MV-4-11 (cell line): Measurements from ENCODE around the gene IRS1.
A peak's percentile ranks its signal among the peaks of the same experiment; 100 is the strongest.
"Not testable (repeated sequence)": the region's sequence is repeated elsewhere in the genome, so short reads cannot be mapped to it uniquely, and the experiment has no call there.

Source experiments
- DNase-seq: peaks from one replicate; lab custom pipeline; 2025; lab: John Stamatoyannopoulos, UW

IRS1 gene, protein sequence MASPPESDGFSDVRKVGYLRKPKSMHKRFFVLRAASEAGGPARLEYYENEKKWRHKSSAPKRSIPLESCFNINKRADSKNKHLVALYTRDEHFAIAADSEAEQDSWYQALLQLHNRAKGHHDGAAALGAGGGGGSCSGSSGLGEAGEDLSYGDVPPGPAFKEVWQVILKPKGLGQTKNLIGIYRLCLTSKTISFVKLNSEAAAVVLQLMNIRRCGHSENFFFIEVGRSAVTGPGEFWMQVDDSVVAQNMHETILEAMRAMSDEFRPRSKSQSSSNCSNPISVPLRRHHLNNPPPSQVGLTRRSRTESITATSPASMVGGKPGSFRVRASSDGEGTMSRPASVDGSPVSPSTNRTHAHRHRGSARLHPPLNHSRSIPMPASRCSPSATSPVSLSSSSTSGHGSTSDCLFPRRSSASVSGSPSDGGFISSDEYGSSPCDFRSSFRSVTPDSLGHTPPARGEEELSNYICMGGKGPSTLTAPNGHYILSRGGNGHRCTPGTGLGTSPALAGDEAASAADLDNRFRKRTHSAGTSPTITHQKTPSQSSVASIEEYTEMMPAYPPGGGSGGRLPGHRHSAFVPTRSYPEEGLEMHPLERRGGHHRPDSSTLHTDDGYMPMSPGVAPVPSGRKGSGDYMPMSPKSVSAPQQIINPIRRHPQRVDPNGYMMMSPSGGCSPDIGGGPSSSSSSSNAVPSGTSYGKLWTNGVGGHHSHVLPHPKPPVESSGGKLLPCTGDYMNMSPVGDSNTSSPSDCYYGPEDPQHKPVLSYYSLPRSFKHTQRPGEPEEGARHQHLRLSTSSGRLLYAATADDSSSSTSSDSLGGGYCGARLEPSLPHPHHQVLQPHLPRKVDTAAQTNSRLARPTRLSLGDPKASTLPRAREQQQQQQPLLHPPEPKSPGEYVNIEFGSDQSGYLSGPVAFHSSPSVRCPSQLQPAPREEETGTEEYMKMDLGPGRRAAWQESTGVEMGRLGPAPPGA (N-terminal part only)

DNA sequence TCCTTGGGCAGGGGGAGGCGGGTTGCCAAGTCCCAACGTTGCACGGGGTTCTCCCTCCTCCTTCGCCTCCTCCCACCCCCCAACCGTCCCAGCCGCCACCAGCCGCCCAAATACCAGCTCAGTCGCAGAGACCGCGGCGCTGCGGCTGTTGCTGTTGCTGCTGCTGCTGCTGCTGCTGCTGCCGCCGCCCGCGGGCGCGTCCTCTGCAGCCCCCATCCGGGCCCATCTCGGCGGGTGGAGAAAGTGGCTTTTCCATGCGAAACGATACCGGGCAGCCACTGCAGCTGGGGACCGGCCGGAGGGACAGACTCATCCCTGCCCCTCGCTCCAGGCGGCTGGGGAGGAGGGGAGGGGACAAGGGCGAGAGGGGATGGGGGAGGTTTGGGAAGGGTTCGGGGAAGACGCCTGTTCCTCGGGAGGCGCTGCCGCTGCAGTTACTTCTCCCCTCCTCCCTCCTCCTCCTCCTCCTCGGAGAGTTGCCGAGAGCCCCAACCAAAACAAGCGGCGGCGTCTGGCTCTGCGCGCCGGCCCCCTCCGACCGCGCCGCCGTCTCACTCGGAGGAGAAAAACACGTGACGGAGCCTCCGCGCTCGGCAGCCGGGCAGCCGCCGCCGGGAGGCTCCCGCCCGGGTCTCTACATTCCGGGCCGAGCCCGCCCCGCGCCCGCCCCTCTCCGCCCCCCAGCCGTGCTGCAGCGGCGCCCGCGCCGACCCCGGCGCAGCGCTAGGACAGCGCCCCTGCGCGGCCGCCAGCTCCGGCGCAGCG is at the start of gene IRS1:
Gene IRS1 (minus strand): TSS at position 610 of the 765 bp plus-strand sequence. CDS start 1,082 bp downstream, outside the sequence.
- DNase-seq = no peak

GRCh38 chr2:226849349-226849748 is 49.7 kb upstream of the IRS1 start:
- no peak for DNase-seq

DNA sequence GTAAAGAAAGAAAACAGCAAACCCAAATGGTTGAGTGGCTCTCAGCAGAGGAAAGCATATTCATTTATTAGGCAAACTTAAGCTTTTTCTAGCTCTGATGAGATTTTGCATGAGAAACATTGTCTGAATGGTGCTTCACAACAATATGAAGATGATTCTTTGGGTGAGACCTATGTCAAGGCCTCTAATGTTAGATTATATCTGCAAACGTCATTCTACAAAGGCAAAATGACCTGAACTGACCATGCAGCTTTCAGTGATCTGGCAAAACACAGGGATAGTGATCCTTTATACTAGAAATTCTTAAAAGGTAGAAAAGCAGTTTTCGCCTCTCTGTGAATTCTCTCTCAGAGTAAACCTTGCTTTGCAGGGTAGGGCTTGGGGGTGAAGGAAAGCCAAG is 47.9 kb upstream of the IRS1 start:
- DNase-seq = no peak

GRCh38 chr2:226847090-226847489 is 47.5 kb upstream of the IRS1 start:
- no peak for DNase-seq

GRCh38 chr2:226845386-226846116 is 45.9 kb upstream of the IRS1 start:
- no peak for DNase-seq

- peak; percentile 54 for DNase-seq
Measured at GRCh38 chr2:226843001-226843400, 43.4 kb upstream of the IRS1 start.

DNA sequence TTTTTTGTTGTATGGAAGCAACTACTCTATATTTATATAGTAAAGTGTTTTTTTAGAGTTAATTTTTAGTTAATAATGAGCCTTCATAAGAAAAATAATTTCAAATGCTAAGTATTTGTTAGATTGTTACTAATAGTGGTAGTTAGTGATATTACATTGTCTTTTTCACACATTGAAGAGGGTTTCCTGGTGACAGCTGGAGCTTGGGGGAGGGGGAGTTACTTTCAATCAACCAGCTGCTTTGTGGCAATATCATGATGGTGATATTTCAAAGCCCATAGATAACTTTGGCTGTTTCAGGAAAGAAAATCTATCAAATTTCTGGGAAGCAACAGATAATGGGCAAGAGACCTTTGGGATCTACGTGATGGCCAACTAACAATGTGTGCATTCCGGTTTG is 40.3 kb upstream of the IRS1 start:
- DNase-seq = no peak

- DNase-seq = no peak
Measured at GRCh38 chr2:226839161-226839560, 39.5 kb upstream of the IRS1 start.

- no peak for DNase-seq
Measured at GRCh38 chr2:226838722-226839121, 39.1 kb upstream of the IRS1 start.

GRCh38 chr2:226837787-226838603 is 38.4 kb upstream of the IRS1 start:
- no peak for DNase-seq

DNA sequence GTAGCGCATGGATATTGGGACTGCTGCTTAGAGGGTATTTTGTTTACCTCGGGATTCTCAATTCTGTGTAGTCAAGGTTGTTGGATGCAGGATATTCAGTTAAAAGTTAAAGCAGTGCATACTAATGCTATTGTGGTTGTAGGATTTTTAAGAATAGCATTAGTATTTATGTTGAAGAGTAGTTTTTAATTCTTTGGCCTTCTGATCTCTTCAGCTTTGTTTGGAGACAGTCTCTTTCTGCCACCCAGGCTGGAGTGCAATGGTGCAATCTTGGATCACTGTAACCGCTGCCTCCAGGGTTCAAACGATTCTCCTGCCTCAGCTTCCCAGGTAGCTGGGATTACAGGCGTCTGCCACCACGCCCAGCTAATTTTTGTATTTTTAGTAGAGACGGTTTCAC is 37.7 kb upstream of the IRS1 start:
- no peak for DNase-seq

DNA sequence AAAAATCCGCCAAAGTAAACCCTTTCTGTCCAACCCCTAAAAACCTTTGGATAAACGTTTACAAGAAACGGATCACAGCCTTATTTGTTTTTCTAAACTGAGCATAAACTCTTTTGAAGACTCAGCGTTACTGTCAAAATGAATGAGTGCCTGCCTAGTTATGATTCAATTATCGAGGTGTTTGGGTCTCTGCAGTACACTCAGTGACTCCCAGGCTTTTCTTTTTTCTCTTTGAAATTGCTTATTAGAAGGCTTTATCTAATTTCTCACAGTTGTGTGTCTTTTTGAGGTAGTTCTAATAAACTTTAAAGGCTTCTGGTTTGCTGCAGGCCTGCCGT is 36.9 kb upstream of the IRS1 start:
- no peak for DNase-seq

GRCh38 chr2:226835796-226836547 is 36.4 kb upstream of the IRS1 start, which contains the start of gene RHBDD1:
Gene RHBDD1, plus strand, starts transcription at chr2:226836054. Its CDS starts 28,640 bp downstream, at chr2:226864694.
- DNase-seq = peak; percentile 92

- DNase-seq = no peak
Measured at GRCh38 chr2:226835420-226835795, 35.8 kb upstream of the IRS1 start.

- not testable (repeated sequence) for DNase-seq
Measured at GRCh38 chr2:226834880-226835279, 35.3 kb upstream of the IRS1 start.

- DNase-seq = no peak
Measured at GRCh38 chr2:226832061-226832460, 32.4 kb upstream of the IRS1 start.

DNA sequence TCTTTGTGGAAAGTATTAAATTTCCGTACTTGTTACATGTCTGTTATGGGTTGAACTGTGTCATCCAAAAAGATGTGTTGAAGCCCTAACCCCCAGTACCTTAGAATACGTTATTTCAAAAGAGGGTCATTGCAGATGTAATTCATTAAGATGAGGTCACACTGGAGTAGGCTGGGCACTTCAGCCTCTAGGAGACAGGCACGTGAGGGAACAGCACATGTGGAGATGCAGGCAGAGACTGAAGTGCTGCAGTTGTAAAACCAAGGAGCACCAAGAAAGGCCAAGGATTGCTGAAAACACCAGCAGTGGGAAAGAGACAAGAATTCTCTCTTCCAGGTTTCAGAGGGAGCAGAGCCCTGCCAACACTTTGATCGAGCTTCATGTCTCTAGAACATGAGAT is 31.6 kb upstream of the IRS1 start:
- DNase-seq = no peak

GRCh38 chr2:226829721-226830631 is 30.4 kb upstream of the IRS1 start:
- peak; percentile 7 for DNase-seq

GRCh38 chr2:226828191-226828590 is 28.6 kb upstream of the IRS1 start:
- no peak for DNase-seq
